H1 (cell line): Measurements from ENCODE around the gene GIGYF2. TPM values are rescaled to one million over a fixed set of nuclear protein-coding genes. Genes with fewer than 3 reads are reported as not detected.
A peak's percentile ranks its signal among the peaks of the same experiment; 100 is the strongest.

Experiments used
- CTCF ChIA-PET: fragments of 300-600 bp; sonication (Branson Sonifier 250); formaldehyde crosslinking; loops from one replicate; lab custom pipeline; 2021; ENCODE audit not compliant: partially characterized antibody; lab: Charles Lee
- POLR2A ChIA-PET: fragments of 300-600 bp; sonication (Branson Sonifier 250); formaldehyde crosslinking; loops from one replicate; lab custom pipeline; 2021; ENCODE audit warnings: inconsistent platforms; ENCODE audit not compliant: partially characterized antibody; lab: Charles Lee
- DNase-seq, 2 experiments: peaks; one replicate each; pipeline versions ENCODE4 v3.0.0 to v3.0.0-alpha.2; 2010 to 2022; ENCODE audit warnings: low spot score in 2 of 2, low read depth in 1 of 2, mixed read lengths in 1 of 2
- FAIRE-seq: peaks from 2 replicates; lab custom pipeline; 2011; peaks lifted over from hg19 to GRCh38; lab: Jason Lieb, UNC
- H2AFZ ChIP-seq: 2 replicates; pipeline ENCODE4 v1.8.1; 2012; ENCODE audit warnings: low read length, inconsistent platforms
- H2AK5ac ChIP-seq: 2 replicates; pipeline ENCODE4 v1.6.1; 2013; ENCODE audit warnings: low read depth, low read length
- H2BK120ac ChIP-seq: replicated peaks from 2 replicates; pipeline ENCODE3; 2013; ENCODE audit warnings: low read depth, low read length, inconsistent platforms
- H2BK12ac ChIP-seq: 2 replicates; pipeline ENCODE4 v1.6.1; 2013; ENCODE audit warnings: low read depth, low read length
- H2BK15ac ChIP-seq: 2 replicates; pipeline ENCODE4 v1.6.1; 2013; ENCODE audit warnings: low read length
- H2BK20ac ChIP-seq: 2 replicates; pipeline ENCODE4 v1.6.1; 2013; ENCODE audit warnings: low read length
- H2BK5ac ChIP-seq: 2 replicates; pipeline ENCODE4 v1.6.1; 2013; ENCODE audit warnings: low read depth, low read length
- H3K14ac ChIP-seq: 2 replicates; pipeline ENCODE4 v1.6.1; 2013; ENCODE audit warnings: inconsistent platforms; ENCODE audit not compliant: insufficient read length
- H3K18ac ChIP-seq: 2 replicates; pipeline ENCODE4 v1.6.1; 2013; ENCODE audit warnings: low read length; ENCODE audit errors: extremely low read depth
- H3K23ac ChIP-seq: 2 replicates; pipeline ENCODE4 v1.6.1; 2013; ENCODE audit warnings: inconsistent platforms; ENCODE audit not compliant: insufficient read length
- H3K23me2 ChIP-seq: 2 replicates; pipeline ENCODE4 v1.6.1; 2013; ENCODE audit warnings: low read depth, low read length
- H3K27ac ChIP-seq: 2 replicates; pipeline ENCODE4 v1.6.1; 2011; ENCODE audit warnings: low read depth, low read length, inconsistent platforms
- H3K27me3 ChIP-seq, 4 experiments: replicated peaks in 1 of 4; 1 replicate in 1 of 4; 2 replicates in 3 of 4; pipeline versions ENCODE4 v1.6.1 to v1.8.1; 2011 to 2013; ENCODE audit warnings: low read length in 3 of 4, mild to moderate bottlenecking in 3 of 4, inconsistent platforms in 2 of 4, mixed read lengths in 2 of 4, moderate library complexity in 1 of 4; ENCODE audit not compliant: control insufficient read depth in 3 of 4, insufficient read depth in 3 of 4; ENCODE audit errors: extremely low read depth in 1 of 4
- H3K36me3 ChIP-seq, 4 experiments: 2 replicates each; pipeline versions ENCODE4 v1.6.1 to v1.8.1; 2011 to 2013; ENCODE audit warnings: mild to moderate bottlenecking in 4 of 4, low read length in 3 of 4, moderate library complexity in 2 of 4, control low read depth in 1 of 4, inconsistent platforms in 1 of 4; ENCODE audit not compliant: insufficient read depth in 4 of 4, control insufficient read depth in 2 of 4
- H3K4ac ChIP-seq: replicated peaks from 2 replicates; pipeline ENCODE3; 2013; ENCODE audit warnings: low read length, low read depth, mixed read lengths, inconsistent platforms; ENCODE audit not compliant: insufficient read length
- H3K4me1 ChIP-seq, 4 experiments: replicated peaks in 1 of 4; 1 replicate in 1 of 4; 2 replicates in 3 of 4; pipeline versions ENCODE4 v1.6.1 to v1.8.1; 2011 to 2013; ENCODE audit warnings: low read length in 3 of 4, inconsistent platforms in 2 of 4, mixed read lengths in 1 of 4; ENCODE audit not compliant: insufficient read depth in 4 of 4, control insufficient read depth in 3 of 4
- H3K4me2 ChIP-seq, 2 experiments: 2 replicates each; pipeline versions ENCODE4 v1.6.1 to v1.8.1; 2011 to 2013; ENCODE audit warnings: low read depth in 2 of 2, low read length in 2 of 2, control low read depth in 1 of 2, inconsistent platforms in 1 of 2, mild to moderate bottlenecking in 1 of 2; ENCODE audit not compliant: insufficient read depth in 1 of 2
- H3K4me3 ChIP-seq, 4 experiments: fragments of 200-600, 300-600 bp in 1 of 4; sonication (generic), shearing (Covaris generic), sonication (Bioruptor Twin) in 1 of 4; 2 replicates each; pipeline versions ENCODE4 v1.5.1 to v1.8.1; 2011 to 2016; ENCODE audit warnings: low read length in 4 of 4, low read depth in 3 of 4, control low read depth in 2 of 4, inconsistent platforms in 2 of 4, mild to moderate bottlenecking in 2 of 4, mixed read lengths in 1 of 4, moderate library complexity in 1 of 4; ENCODE audit not compliant: insufficient read depth in 2 of 4; ENCODE audit errors: extremely low read depth in 1 of 4
- H3K56ac ChIP-seq: replicated peaks from 2 replicates; pipeline ENCODE3; 2013; ENCODE audit warnings: low read depth, mild to moderate bottlenecking, mixed read lengths, low read length, inconsistent platforms; ENCODE audit not compliant: insufficient read length
- H3K79me1 ChIP-seq: 2 replicates; pipeline ENCODE4 v1.6.1; 2013; ENCODE audit warnings: low read depth, low read length, control low read depth
- H3K79me2 ChIP-seq, 2 experiments: 2 replicates each; pipeline versions ENCODE4 v1.6.1 to v1.8.1; 2012 to 2013; ENCODE audit warnings: low read length in 2 of 2, mild to moderate bottlenecking in 2 of 2, inconsistent platforms in 1 of 2; ENCODE audit not compliant: insufficient read depth in 2 of 2, control insufficient read depth in 1 of 2
- H3K9ac ChIP-seq, 4 experiments: replicated peaks in 1 of 4; 1 replicate in 1 of 4; 2 replicates in 3 of 4; pipeline versions ENCODE4 v1.6.1 to v1.8.1; 2011 to 2013; ENCODE audit warnings: low read depth in 3 of 4, low read length in 3 of 4, control low read depth in 2 of 4, mild to moderate bottlenecking in 2 of 4, moderate library complexity in 2 of 4, inconsistent platforms in 1 of 4; ENCODE audit errors: extremely low read depth in 1 of 4
- H3K9me3 ChIP-seq, 2 experiments: 2 replicates each; pipeline versions ENCODE4 v1.6.1 to v1.8.1; 2012 to 2013; ENCODE audit warnings: mild to moderate bottlenecking in 2 of 2, moderate library complexity in 2 of 2, control low read depth in 1 of 2, inconsistent platforms in 1 of 2, low read depth in 1 of 2, low read length in 1 of 2, mixed read lengths in 1 of 2; ENCODE audit not compliant: insufficient read depth in 2 of 2
- H4K20me1 ChIP-seq, 2 experiments: replicated peaks in 1 of 2; 2 replicates each; pipeline versions ENCODE3 to v1.8.1; 2011 to 2013; ENCODE audit warnings: inconsistent platforms in 2 of 2, low read length in 2 of 2, mild to moderate bottlenecking in 1 of 2; ENCODE audit not compliant: insufficient read depth in 2 of 2, control insufficient read depth in 1 of 2
- H4K5ac ChIP-seq: 2 replicates; pipeline ENCODE4 v1.6.1; 2013; ENCODE audit warnings: low read length, low read depth, mixed read lengths, inconsistent platforms; ENCODE audit not compliant: insufficient read length
- H4K8ac ChIP-seq: 2 replicates; pipeline ENCODE4 v1.8.0; 2013; ENCODE audit warnings: mild to moderate bottlenecking, moderate library complexity, low read length, inconsistent platforms; ENCODE audit not compliant: insufficient read depth; ENCODE audit errors: extremely low read depth
- H4K91ac ChIP-seq: replicated peaks from 2 replicates; pipeline ENCODE3; 2013; ENCODE audit warnings: low read length, mixed read lengths, inconsistent platforms; ENCODE audit not compliant: insufficient read length
- EP300 ChIP-seq, 2 experiments: IDR thresholded peaks; 1 replicate in 1 of 2; 2 replicates in 1 of 2; pipeline ENCODE4 v1.6.1; 2011 to 2012; ENCODE audit warnings: low read depth in 2 of 2, low read length in 2 of 2, mild to moderate bottlenecking in 2 of 2, borderline replicate concordance in 1 of 2, inconsistent platforms in 1 of 2, moderate library complexity in 1 of 2
- JUND ChIP-seq: IDR thresholded peaks from 2 replicates; pipeline ENCODE4 v1.6.1; 2011; ENCODE audit warnings: mild to moderate bottlenecking, improper control_type of control experiment, low read length
- POLR2A ChIP-seq, 2 experiments: IDR thresholded peaks; 1 replicate in 1 of 2; 2 replicates in 1 of 2; pipeline ENCODE4 v1.6.1; 2011; ENCODE audit warnings: low read depth in 2 of 2, low read length in 2 of 2, mild to moderate bottlenecking in 2 of 2; ENCODE audit errors: control extremely low read depth in 1 of 2
- SP2 ChIP-seq: IDR thresholded peaks from 2 replicates; pipeline ENCODE4 v1.6.1; 2012; ENCODE audit warnings: mild to moderate bottlenecking, low read length, inconsistent platforms
- WGBS, 2 experiments: shearing (Covaris generic) in 1 of 2; methylation state at CpG; one replicate each; pipeline versions ENCODE4 v1.1.6 to v1.1.7; 2013 to 2015; ENCODE audit warnings: low lambda C conversion rate in 2 of 2, mixed read lengths in 2 of 2, inconsistent platforms in 1 of 2, low coverage in 1 of 2, missing lambda C conversion rate in 1 of 2; ENCODE audit not compliant: insufficient replicate concordance in 2 of 2, insufficient coverage in 1 of 2, insufficient read length in 1 of 2; ENCODE audit errors: extremely low coverage in 1 of 2, missing lambda C conversion rate in 1 of 2; 5-methylcytosine and 5-hydroxymethylcytosine counted together
- polyA plus RNA-seq, 7 experiments: library from polyadenylated mRNA; depleted of rRNA in 3 of 7; stranded (reverse) in 5 of 7; unstranded in 2 of 7; fragments of >200 nt in 5 of 7; fragments of 200-250 nt in 2 of 7; gene quantifications; 1 replicate in 5 of 7; 2 replicates in 1 of 7; 4 replicates in 1 of 7; pipeline versions ENCODE4 v1.2.1 to v1.2.3, GENCODE V29; 2011 to 2013; ENCODE audit warnings: missing spikeins in 2 of 7, mixed read lengths in 2 of 7
- total RNA-seq: library from RNA; stranded (reverse); fragmentation: NEBNext Ultra II Directional; extraction: Animal tissue kit (Norgen Biotek cat#: 25700); gene quantifications from 2 replicates; pipeline ENCODE4 v1.2.1, GENCODE V29; 2021

GIGYF2 gene
- total and polyA plus RNA-seq, 2 of the 8 experiments (the other 6 are each of a cell fraction or from before 2014, with no cell fraction given): 22.3 to 62.0 TPM

DNA sequence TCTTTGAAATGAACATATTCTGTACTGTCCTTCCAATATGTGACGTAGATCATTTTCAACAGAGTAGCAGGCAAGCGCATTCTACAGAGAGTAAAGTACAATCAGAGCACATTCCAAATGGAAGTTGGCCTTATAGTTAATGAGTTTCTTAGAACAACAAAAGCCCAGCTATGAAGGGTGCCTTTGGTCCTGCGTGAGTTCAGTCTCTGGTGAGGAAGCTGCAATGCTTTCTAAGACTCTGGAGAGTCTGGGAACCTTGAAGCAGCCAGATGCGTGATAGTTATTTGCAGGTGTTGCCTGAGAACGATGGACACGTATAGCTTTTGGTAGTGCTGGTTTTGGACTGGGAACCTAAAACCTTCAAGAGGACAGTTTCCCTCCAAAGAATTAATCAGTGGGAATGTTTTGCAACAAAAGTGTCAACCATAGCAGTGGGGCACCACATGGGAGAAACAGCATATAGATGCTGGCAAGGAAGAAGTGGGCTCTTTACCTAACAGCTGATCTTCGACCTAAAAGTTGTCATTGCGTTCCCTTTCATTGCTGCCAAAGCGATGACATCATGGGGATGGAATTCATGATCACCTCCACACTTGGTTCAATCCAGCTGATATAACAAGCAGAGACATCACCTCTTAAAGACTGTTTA is 163.6 kb downstream of the GIGYF2 start:
- Histone ChIP-seq H3K14ac (no peak overlapping the region), H3K79me2 (no peaks in the 10 kb centered on the region), H4K91ac (no peak overlapping the region), H3K27ac (no peak overlapping the region), H3K4ac (no peak overlapping the region), H2BK20ac (no peak overlapping the region), H4K20me1 (no peaks in the 10 kb centered on the region), H2BK12ac (no peak overlapping the region), H3K79me1 (0 out of 2 replicates have a peak, but pooled peaks cover 2% of the 10 kb centered on the region), H2BK120ac (no peak overlapping the region), H4K8ac (no peak overlapping the region), H3K56ac (no peak overlapping the region), H3K23ac (no peak overlapping the region), H3K9me3 (no peaks in the 10 kb centered on the region), H2AFZ (no peak overlapping the region), H4K5ac (no peak overlapping the region), H2BK15ac (no peak overlapping the region), H2AK5ac (no peak overlapping the region), H3K27me3 (no peaks in the 10 kb centered on the region), H3K23me2 (no peaks in the 10 kb centered on the region), H3K4me1 (no peaks in the 10 kb centered on the region), H3K18ac (no peak overlapping the region), H2BK5ac (no peak overlapping the region), H3K4me2 (no peak overlapping the region), H3K36me3 (peaks cover 6 to 32% (median 20%) of the 10 kb centered on the region in 4 experiments), H3K9ac (no peak overlapping the region), H3K4me3 (no peak overlapping the region)
- WGBS, 2 experiments: 96% methylated on average over 9 of the region's 9 CpGs; no CpG with 5 or more reads in 1 of the 2 experiments
- TF ChIP-seq POLR2A (IDR thresholded peaks at IDR 0.05; ENCODE audit: control extremely low read depth in 1 of 2, low read depth in 2 of 2, low read length in 2 of 2): no peak
- TF ChIP-seq SP2: no peak
- TF ChIP-seq JUND: peak; percentile 50; the same call in 1 of the 2 replicates
- no peak for TF ChIP-seq EP300 (IDR thresholded peaks at IDR 0.05; ENCODE audit: borderline replicate concordance in 1 of 2, low read depth in 2 of 2, low read length in 2 of 2)
- DNase-seq: no peak
- FAIRE-seq: no peak
- ChIA-PET POLR2A (interaction anchor here (1.4 kb wide), 1 partner anchor 21 kb away, joined by 3 read pairs; no protein-coding TSS in a partner anchor), CTCF (interaction anchor here (1.2 to 1.9 kb wide), 3 partner anchors 26 to 391 kb away, joined by 3 to 6 read pairs (median 4); partner anchors contain the start of gene ATG16L1)
